AG04449 (cell line): ENCODE results near the gene BTF3.

Experiments used
- CTCF ChIA-PET: fragments of 350-600 bp; formaldehyde crosslinking; extraction: SDS; loops from one replicate; lab custom pipeline; 2021; ENCODE audit warnings: antibody characterized with exemption; lab: Yijun Ruan, JAX
- POLR2A ChIA-PET: fragments of 400-600, 350-600 bp; formaldehyde crosslinking; extraction: SDS; loops from one replicate; lab custom pipeline; 2020; ENCODE audit warnings: antibody characterized with exemption, inconsistent platforms; lab: Yijun Ruan, JAX
- DNase-seq: peaks from one replicate; pipeline ENCODE4 v3.0.0-alpha.2; 2010; ENCODE audit warnings: low read depth, low spot score
- H3K4me3 ChIP-seq: 2 replicates; pipeline ENCODE4 v1.5.1; 2011; ENCODE audit warnings: low read depth, mild to moderate bottlenecking, control low read depth, low read length
- CTCF ChIP-seq: IDR thresholded peaks from one replicate; pipeline ENCODE4 v1.5.1; 2011; ENCODE audit warnings: mild to moderate bottlenecking, moderate library complexity, low read length, control low read depth, inconsistent platforms; ENCODE audit not compliant: insufficient read depth; ENCODE audit errors: missing control alignments

The BTF3 gene

GRCh38 chr5:73498057-73498992 is at the start of gene BTF3:
BTF3 (plus strand) TSS chr5:73498442; CDS start chr5:73498668, 226 bp downstream.
- CTCF ChIA-PET, result interaction anchor here (0.6 to 6.2 kb wide), 8 partner anchors 12 to 283 kb away, joined by 3 to 34 read pairs (median 6); no protein-coding TSS in a partner anchor
- TF ChIP-seq CTCF, result no peak
- POLR2A ChIA-PET, result interaction anchor here (0.7 to 2.6 kb wide), 5 partner anchors 9 to 175 kb away, joined by 3 to 6 read pairs (median 3); partner anchors contain the start of gene FOXD1

GRCh38 chr5:73448463-73449136 is 49.6 kb upstream of the BTF3 start, which contains the start of gene FOXD1:
FOXD1 (minus strand) TSS chr5:73448777; CDS start chr5:73448362, 415 bp downstream.
- POLR2A ChIA-PET, result interaction anchor here (0.5 to 2.0 kb wide), 40 partner anchors 9 to 354 kb away, joined by 3 to 59 read pairs (median 4); partner anchors contain the start of gene BTF3
- peak within 1 kb of the TSS; percentile 82 for H3K4me3 ChIP-seq
- peak; percentile 91 for DNase-seq
- CTCF ChIA-PET, result interaction anchor here (1.0 to 5.3 kb wide), 11 partner anchors 10 to 233 kb away, joined by 3 to 72 read pairs (median 4); no protein-coding TSS in a partner anchor
- TF ChIP-seq CTCF, result peak; percentile 26

More at GRCh38 chr5:73498057-73498992, at the start of gene BTF3:
- DNase-seq, result peak; percentile 80
- H3K4me3 ChIP-seq, result peak within 1 kb of the TSS; percentile 87

- ChIA-PET CTCF (interaction anchor here (1.2 to 5.3 kb wide), 16 partner anchors 12 to 382 kb away, joined by 3 to 72 read pairs (median 12); no protein-coding TSS in a partner anchor), POLR2A (interaction anchor here (1.1 kb wide), 1 partner anchor 234 kb away, joined by 3 read pairs; no protein-coding TSS in a partner anchor)
- no peak overlapping the region for H3K4me3 ChIP-seq
- no peak for TF ChIP-seq CTCF
- no peak for DNase-seq
These were observed 48.1 kb upstream of the BTF3 start for GRCh38 chr5:73450137-73450536.

- no peak for DNase-seq
- ChIA-PET POLR2A (interaction anchor here (1.0 to 1.3 kb wide), 6 partner anchors 10 to 335 kb away, joined by 3 to 5 read pairs (median 4); no protein-coding TSS in a partner anchor), CTCF (interaction anchor here (0.6 to 5.3 kb wide), 67 partner anchors 8 to 517 kb away, joined by 3 to 72 read pairs (median 5); no protein-coding TSS in a partner anchor)
- no peak for TF ChIP-seq CTCF
- H3K4me3 ChIP-seq, result peak overlapping the region; percentile 64
These were observed 47.5 kb upstream of the BTF3 start for GRCh38 chr5:73450672-73451223.

GRCh38 chr5:73451224-73452130 is 46.8 kb upstream of the BTF3 start:
- DNase-seq, result no peak
- peak overlapping the region; percentile 64 for H3K4me3 ChIP-seq

More at GRCh38 chr5:73451224-73452130, 46.8 kb upstream of the BTF3 start:
- CTCF ChIA-PET, result interaction anchor here (0.6 to 5.3 kb wide), 78 partner anchors 8 to 518 kb away, joined by 3 to 72 read pairs (median 5); no protein-coding TSS in a partner anchor
- POLR2A ChIA-PET, result interaction anchor here (0.8 to 1.3 kb wide), 6 partner anchors 10 to 336 kb away, joined by 3 to 5 read pairs (median 4); no protein-coding TSS in a partner anchor
- TF ChIP-seq CTCF, result peak; percentile 76
